Astrocyte (in vitro differentiated cells and primary cell): Measurements from ENCODE around the gene IYD. TPM values are rescaled to one million over a fixed set of nuclear protein-coding genes. Genes with fewer than 3 reads are reported as not detected.

Source experiments
- DNase-seq: peaks from one replicate; pipeline ENCODE4 v3.0.0-alpha.2; 2010; ENCODE audit warnings: low read depth
- FAIRE-seq: peaks from 2 replicates; lab custom pipeline; 2011; peaks lifted over from hg19 to GRCh38; lab: Jason Lieb, UNC
- H2AFZ ChIP-seq: 2 replicates; pipeline ENCODE4 v1.6.0; 2012; ENCODE audit warnings: low read depth, low read length, inconsistent platforms
- H3K27ac ChIP-seq: 2 replicates; pipeline ENCODE4 v1.5.1; 2011; ENCODE audit warnings: low read depth, low read length, inconsistent platforms
- H3K27me3 ChIP-seq: 2 replicates; pipeline ENCODE4 v1.6.0; 2011; ENCODE audit warnings: low read length, inconsistent platforms; ENCODE audit not compliant: insufficient read depth
- H3K36me3 ChIP-seq: 2 replicates; pipeline ENCODE4 v1.5.1; 2011; ENCODE audit warnings: low read length, inconsistent platforms; ENCODE audit not compliant: insufficient read depth
- H3K4me1 ChIP-seq: 2 replicates; pipeline ENCODE4 v1.5.1; 2011; ENCODE audit warnings: low read length, inconsistent platforms; ENCODE audit not compliant: insufficient read depth
- H3K4me2 ChIP-seq: 2 replicates; pipeline ENCODE4 v1.6.0; 2012; ENCODE audit warnings: low read length, inconsistent platforms
- H3K4me3 ChIP-seq: 2 replicates; pipeline ENCODE4 v1.5.1; 2011; ENCODE audit warnings: low read depth, mild to moderate bottlenecking, low read length, inconsistent platforms; ENCODE audit not compliant: insufficient read depth
- H3K79me2 ChIP-seq: 2 replicates; pipeline ENCODE4 v1.6.0; 2012; ENCODE audit warnings: mild to moderate bottlenecking, low read length, inconsistent platforms; ENCODE audit not compliant: insufficient read depth
- H3K9ac ChIP-seq: 2 replicates; pipeline ENCODE4 v1.6.0; 2012; ENCODE audit warnings: mild to moderate bottlenecking, low read length, inconsistent platforms
- H3K9me3 ChIP-seq: 2 replicates; pipeline ENCODE4 v1.5.1; 2012; ENCODE audit warnings: low read depth, mild to moderate bottlenecking, low read length, inconsistent platforms; ENCODE audit not compliant: insufficient read depth
- H4K20me1 ChIP-seq: 2 replicates; pipeline ENCODE4 v1.6.0; 2012; ENCODE audit warnings: low read length, inconsistent platforms; ENCODE audit not compliant: insufficient read depth
- H3K27ac Mint-ChIP-seq: one replicate; pipeline ENCODE4 v1.8.0; 2021; ENCODE audit warnings: mild to moderate bottlenecking, mixed read lengths; ENCODE audit not compliant: unreplicated experiment
- H3K27me3 Mint-ChIP-seq: one replicate; pipeline ENCODE4 v1.8.0; 2021; ENCODE audit warnings: low read depth, mixed read lengths; ENCODE audit not compliant: unreplicated experiment
- H3K36me3 Mint-ChIP-seq: one replicate; pipeline ENCODE4 v1.8.0; 2021; ENCODE audit warnings: low read depth, mixed read lengths; ENCODE audit not compliant: unreplicated experiment
- H3K4me1 Mint-ChIP-seq: one replicate; pipeline ENCODE4 v1.8.0; 2021; ENCODE audit warnings: low read depth, mixed read lengths; ENCODE audit not compliant: unreplicated experiment
- H3K4me3 Mint-ChIP-seq: one replicate; pipeline ENCODE4 v1.8.0; 2021; ENCODE audit warnings: mild to moderate bottlenecking, moderate library complexity, mixed read lengths; ENCODE audit not compliant: unreplicated experiment
- H3K9me3 Mint-ChIP-seq: one replicate; pipeline ENCODE4 v1.8.0; 2021; ENCODE audit warnings: mild to moderate bottlenecking, mixed read lengths; ENCODE audit not compliant: unreplicated experiment
- EZH2 ChIP-seq: IDR thresholded peaks from 2 replicates; pipeline ENCODE4 v1.6.1; 2012; ENCODE audit warnings: mild to moderate bottlenecking, low read length, inconsistent platforms; ENCODE audit not compliant: insufficient read depth
- total RNA-seq: library from RNA; stranded (reverse); gene quantifications from 2 replicates; pipeline ENCODE4 v1.2.1, GENCODE V29; 2021
- TF ChIP-seq, protein P1 (sequence below): IDR thresholded peaks from 2 replicates; pipeline ENCODE4 v1.5.1; 2011; ENCODE audit warnings: low read depth, mild to moderate bottlenecking, inconsistent platforms, low read length, moderate library complexity; ENCODE audit not compliant: insufficient read depth

IYD gene
- total RNA-seq, 1 donor from 2014 or later = not detected

DNA sequence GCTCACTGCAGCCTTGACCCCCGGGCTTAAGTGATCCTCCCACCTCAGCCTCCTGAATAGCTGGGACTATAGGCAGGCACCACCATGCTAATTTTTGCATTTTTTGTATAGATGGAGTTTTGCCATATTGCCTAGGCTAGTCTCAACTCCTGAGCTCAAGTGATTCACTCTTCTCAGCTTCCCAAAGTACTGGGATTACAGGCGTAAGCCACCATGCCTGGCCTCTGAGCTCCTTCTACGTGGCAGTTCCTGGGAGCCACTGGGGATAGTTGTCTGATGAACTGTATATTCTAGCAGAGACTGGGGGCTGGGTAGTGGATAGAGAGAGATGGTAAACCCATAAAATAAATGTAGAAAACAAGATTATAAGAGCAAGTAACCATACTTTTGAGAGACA lies 26.1 kb downstream of the IYD start:
- DNase-seq (no peak), FAIRE-seq (no peak)
- peaks cover 2% of the 10 kb centered on the region for H3K27me3 ChIP-seq
- H3K27ac ChIP-seq = no peak overlapping the region
- no peak overlapping the region for H3K27ac Mint-ChIP-seq
- peaks cover 14% of the 10 kb centered on the region for H3K27me3 Mint-ChIP-seq
- TF ChIP-seq, protein P1, sequence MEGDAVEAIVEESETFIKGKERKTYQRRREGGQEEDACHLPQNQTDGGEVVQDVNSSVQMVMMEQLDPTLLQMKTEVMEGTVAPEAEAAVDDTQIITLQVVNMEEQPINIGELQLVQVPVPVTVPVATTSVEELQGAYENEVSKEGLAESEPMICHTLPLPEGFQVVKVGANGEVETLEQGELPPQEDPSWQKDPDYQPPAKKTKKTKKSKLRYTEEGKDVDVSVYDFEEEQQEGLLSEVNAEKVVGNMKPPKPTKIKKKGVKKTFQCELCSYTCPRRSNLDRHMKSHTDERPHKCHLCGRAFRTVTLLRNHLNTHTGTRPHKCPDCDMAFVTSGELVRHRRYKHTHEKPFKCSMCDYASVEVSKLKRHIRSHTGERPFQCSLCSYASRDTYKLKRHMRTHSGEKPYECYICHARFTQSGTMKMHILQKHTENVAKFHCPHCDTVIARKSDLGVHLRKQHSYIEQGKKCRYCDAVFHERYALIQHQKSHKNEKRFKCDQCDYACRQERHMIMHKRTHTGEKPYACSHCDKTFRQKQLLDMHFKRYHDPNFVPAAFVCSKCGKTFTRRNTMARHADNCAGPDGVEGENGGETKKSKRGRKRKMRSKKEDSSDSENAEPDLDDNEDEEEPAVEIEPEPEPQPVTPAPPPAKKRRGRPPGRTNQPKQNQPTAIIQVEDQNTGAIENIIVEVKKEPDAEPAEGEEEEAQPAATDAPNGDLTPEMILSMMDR = no peak
- TF ChIP-seq EZH2 = no peak
- H3K4me3 Mint-ChIP-seq = no peak overlapping the region
- H3K79me2 ChIP-seq = no peaks in the 10 kb centered on the region
- no peak overlapping the region for H2AFZ ChIP-seq
- no peaks in the 10 kb centered on the region for H3K4me1 Mint-ChIP-seq
- H3K4me3 ChIP-seq = no peak overlapping the region
- no peak overlapping the region for H3K9ac ChIP-seq
- H3K9me3 Mint-ChIP-seq = no peaks in the 10 kb centered on the region
- no peaks in the 10 kb centered on the region for H3K36me3 Mint-ChIP-seq
- no peak overlapping the region for H3K4me2 ChIP-seq
- H4K20me1 ChIP-seq = no peaks in the 10 kb centered on the region
- H3K4me1 ChIP-seq = no peaks in the 10 kb centered on the region
- H3K36me3 ChIP-seq = no peaks in the 10 kb centered on the region
- H3K9me3 ChIP-seq = no peaks in the 10 kb centered on the region

DNA sequence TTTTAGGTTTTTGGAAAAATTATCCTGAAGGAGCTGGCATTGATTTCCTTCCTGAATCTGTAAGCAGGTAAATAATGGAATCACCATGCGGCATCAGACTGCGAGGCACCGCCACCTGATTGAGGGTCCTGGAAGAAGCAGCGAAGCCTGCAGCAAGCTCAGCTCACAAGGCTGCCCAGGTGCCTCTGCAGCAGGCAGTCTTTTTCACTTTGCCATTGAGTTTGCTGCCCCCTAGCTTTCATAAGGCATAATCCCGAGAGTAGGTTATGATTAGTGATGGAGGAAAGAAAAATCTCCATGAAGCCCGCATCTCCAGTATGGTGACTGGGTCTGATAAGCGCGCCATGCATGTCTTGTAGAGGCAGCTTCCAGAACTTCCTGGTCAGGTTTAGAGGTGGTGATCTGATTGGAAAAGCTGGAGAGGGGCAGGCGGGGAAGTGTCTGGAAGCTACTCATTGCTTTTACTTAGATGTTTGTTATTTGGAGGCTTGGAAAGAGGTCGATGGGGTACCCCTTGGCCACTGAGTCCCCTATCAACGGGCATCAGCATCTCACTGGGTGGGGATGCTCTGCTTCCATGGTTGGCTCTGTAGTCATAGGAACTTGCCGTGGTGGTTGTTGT lies 26.7 kb downstream of the IYD start:
- no peak overlapping the region for H3K27ac Mint-ChIP-seq
- H3K36me3 Mint-ChIP-seq = no peaks in the 10 kb centered on the region
- DNase-seq (peak; percentile 34), FAIRE-seq (no peak)
- no peak overlapping the region for H3K27ac ChIP-seq
- H4K20me1 ChIP-seq = no peaks in the 10 kb centered on the region
- H3K9me3 ChIP-seq = no peaks in the 10 kb centered on the region
- no peaks in the 10 kb centered on the region for H3K36me3 ChIP-seq
- H3K9me3 Mint-ChIP-seq = no peaks in the 10 kb centered on the region
- peaks cover 2% of the 10 kb centered on the region for H3K27me3 ChIP-seq
- H2AFZ ChIP-seq = peak overlapping the region; percentile 42
- H3K27me3 Mint-ChIP-seq = peaks cover 14% of the 10 kb centered on the region
- no peaks in the 10 kb centered on the region for H3K4me1 Mint-ChIP-seq
- no peak overlapping the region for H3K4me3 ChIP-seq
- TF ChIP-seq EZH2 = no peak
- TF ChIP-seq, protein P1 = peak; percentile 86
- H3K79me2 ChIP-seq = no peaks in the 10 kb centered on the region
- H3K9ac ChIP-seq = no peak overlapping the region
- H3K4me1 ChIP-seq = no peaks in the 10 kb centered on the region
- H3K4me3 Mint-ChIP-seq = no peak overlapping the region
- no peak overlapping the region for H3K4me2 ChIP-seq
